HepG2 (cell line): ENCODE measurements around the gene RGSL1. TPM values are rescaled to one million over a fixed set of nuclear protein-coding genes. Genes with fewer than 3 reads are reported as not detected.

Experiments
- ARID5B ChIP-seq: IDR thresholded peaks from 2 replicates; pipeline ENCODE4 v1.4.0; 2020; ENCODE audit warnings: mild to moderate bottlenecking, missing genetic modification reagents
- CEBPG ChIP-seq: IDR thresholded peaks from 2 replicates; pipeline ENCODE4 v1.6.1; 2016
- ELF1 ChIP-seq: sonication (generic); formaldehyde crosslinking; IDR thresholded peaks from 2 replicates; pipeline ENCODE4 v1.4.0; 2020; ENCODE audit warnings: missing genetic modification reagents
- FOXK2 ChIP-seq: fragments of 450-650 bp; IDR thresholded peaks from 2 replicates; pipeline ENCODE4 v1.6.1; 2016
- FOXM1 ChIP-seq: sonication (generic); formaldehyde crosslinking; IDR thresholded peaks from 2 replicates; pipeline ENCODE4 v1.5.0; 2020; ENCODE audit warnings: missing genetic modification reagents
- GATAD2A ChIP-seq: IDR thresholded peaks from 2 replicates; pipeline ENCODE4 v1.6.1; 2016
- HNF4G ChIP-seq, 2 experiments: sonication (generic) in 1 of 2; formaldehyde crosslinking in 1 of 2; IDR thresholded peaks; 2 replicates each; pipeline versions ENCODE4 v1.4.0 to v1.6.1; 2011 to 2020; ENCODE audit warnings: borderline replicate concordance in 2 of 2, low read depth in 2 of 2, mild to moderate bottlenecking in 2 of 2, low read length in 1 of 2, missing genetic modification reagents in 1 of 2, moderate library complexity in 1 of 2
- KLF11 ChIP-seq: IDR thresholded peaks from 2 replicates; pipeline ENCODE4 v1.6.1; 2016; ENCODE audit warnings: missing compliant biosample characterization
- KLF12 ChIP-seq: sonication (generic); formaldehyde crosslinking; IDR thresholded peaks from 2 replicates; pipeline ENCODE4 v1.4.0; 2020; ENCODE audit warnings: missing genetic modification reagents, borderline replicate concordance
- KLF9 ChIP-seq: IDR thresholded peaks from 2 replicates; pipeline ENCODE4 v1.6.1; 2016; ENCODE audit warnings: low read depth
- MAFF ChIP-seq: IDR thresholded peaks from 2 replicates; pipeline ENCODE4 v1.6.1; 2011; ENCODE audit warnings: low read depth, low read length, improper control_type of control experiment
- MEIS2 ChIP-seq: sonication (generic); formaldehyde crosslinking; IDR thresholded peaks from 2 replicates; pipeline ENCODE4 v1.9.0; 2021; ENCODE audit warnings: mild to moderate bottlenecking, missing genetic modification reagents
- NCOR1 ChIP-seq: fragments of 200-600 bp; sonication (generic); IDR thresholded peaks from 2 replicates; pipeline ENCODE4 v1.7.0; 2017; ENCODE audit warnings: antibody characterized with exemption, low read length, borderline replicate concordance
- NFIB ChIP-seq: sonication (generic); formaldehyde crosslinking; IDR thresholded peaks from 2 replicates; pipeline ENCODE4 v1.9.0; 2021; ENCODE audit warnings: missing genetic modification reagents, mild to moderate bottlenecking, borderline replicate concordance
- NFYC ChIP-seq: IDR thresholded peaks from 2 replicates; pipeline ENCODE4 v1.6.1; 2016; ENCODE audit warnings: missing genetic modification reagents, missing compliant biosample characterization
- NR2F1 ChIP-seq, 2 experiments: fragments of 450-650 bp in 1 of 2; formaldehyde crosslinking in 1 of 2; IDR thresholded peaks; 2 replicates each; pipeline versions ENCODE4 v1.5.0 to v1.6.1; 2016 to 2020; ENCODE audit warnings: mild to moderate bottlenecking in 1 of 2, missing compliant biosample characterization in 1 of 2, missing genetic modification reagents in 1 of 2, moderate library complexity in 1 of 2
- PREB ChIP-seq: sonication (generic); formaldehyde crosslinking; IDR thresholded peaks from 2 replicates; pipeline ENCODE4 v1.4.0; 2020; ENCODE audit warnings: missing genetic modification reagents
- SATB2 ChIP-seq: sonication (generic); formaldehyde crosslinking; IDR thresholded peaks from 2 replicates; pipeline ENCODE4 v1.5.0; 2020; ENCODE audit warnings: missing genetic modification reagents
- SOX5 ChIP-seq: IDR thresholded peaks from 2 replicates; pipeline ENCODE4 v1.6.1; 2016; ENCODE audit warnings: borderline replicate concordance
- SRSF4 ChIP-seq: fragments of 200-400 bp; formaldehyde crosslinking; IDR thresholded peaks from one replicate; pipeline ENCODE4 v1.6.1; 2018; ENCODE audit warnings: mild to moderate bottlenecking, low read depth, low read length, moderate library complexity; ENCODE audit not compliant: poor library complexity, severe bottlenecking
- ZNF160 ChIP-seq: sonication (generic); formaldehyde crosslinking; IDR thresholded peaks from 2 replicates; pipeline ENCODE4 v1.8.0; 2022; ENCODE audit warnings: mild to moderate bottlenecking, inconsistent platforms, missing genetic modification reagents
- ZNF296 ChIP-seq: sonication (generic); formaldehyde crosslinking; conservative IDR thresholded peaks from 2 replicates; pipeline ENCODE4 v1.5.0; 2020; ENCODE audit warnings: mild to moderate bottlenecking, missing genetic modification reagents
- ZNF343 ChIP-seq: sonication (generic); formaldehyde crosslinking; IDR thresholded peaks from 2 replicates; pipeline ENCODE4 v1.4.0; 2020; ENCODE audit warnings: mild to moderate bottlenecking, missing genetic modification reagents
- ZNF441 ChIP-seq: sonication (generic); formaldehyde crosslinking; IDR thresholded peaks from 2 replicates; pipeline ENCODE4 v1.7.0; 2021; ENCODE audit warnings: missing genetic modification reagents, borderline replicate concordance
- ZNF563 ChIP-seq: sonication (generic); formaldehyde crosslinking; IDR thresholded peaks from 2 replicates; pipeline ENCODE4 v1.8.0; 2022; ENCODE audit warnings: mild to moderate bottlenecking, moderate library complexity, missing genetic modification reagents
- ZNF678 ChIP-seq: sonication (generic); formaldehyde crosslinking; IDR thresholded peaks from 2 replicates; pipeline ENCODE4 v1.4.0; 2020; ENCODE audit warnings: mild to moderate bottlenecking, missing genetic modification reagents
- ZZZ3 ChIP-seq: sonication (generic); formaldehyde crosslinking; IDR thresholded peaks from 2 replicates; pipeline ENCODE4 v1.4.0; 2020; ENCODE audit warnings: missing genetic modification reagents, mild to moderate bottlenecking, borderline replicate concordance
- polyA plus RNA-seq, 8 experiments: library from polyadenylated mRNA; depleted of rRNA in 3 of 8; stranded (reverse) in 7 of 8; unstranded in 1 of 8; fragments of >200 nt; fragmentation: Illumina TruSeq in 4 of 8; extraction: Trizol in 4 of 8; gene quantifications; 2 replicates each; pipeline versions ENCODE4 v1.2.1 to v1.2.3, GENCODE V29; 2011 to 2016; ENCODE audit warnings: low read depth in 4 of 8, missing spikeins in 1 of 8, mixed read lengths in 1 of 8; ENCODE audit not compliant: insufficient read depth in 1 of 8
- total RNA-seq, 5 experiments: library from RNA; depleted of rRNA; stranded (reverse); fragments of >200 nt; fragmentation: Illumina TruSeq; extraction: Trizol; gene quantifications; 2 replicates each; pipeline ENCODE4 v1.2.3, GENCODE V29; 2016; ENCODE audit warnings: low read depth in 1 of 5

Gene RGSL1
- total and polyA plus RNA-seq, 2 of the 13 experiments (the other 11 are each of a cell fraction or from before 2014, with no cell fraction given) = not detected

- peak; percentile 87 for TF ChIP-seq ARID5B
- TF ChIP-seq NCOR1 = no peak
- no peak for TF ChIP-seq SRSF4
- TF ChIP-seq ZNF296 (CRISPR knock-in tag) = no peak
- TF ChIP-seq NFIB (CRISPR knock-in tag) = no peak
- TF ChIP-seq ZNF343 (CRISPR knock-in tag) = no peak
- no peak for TF ChIP-seq ZNF563 (CRISPR knock-in tag)
- TF ChIP-seq SOX5 (CRISPR knock-in tag) = peak; percentile 30; the same call in 1 of the 2 replicates
- TF ChIP-seq CEBPG (CRISPR knock-in tag) = 0 out of 2 replicates have a peak, but pooled peaks have one; percentile 21
- TF ChIP-seq ZZZ3 = no peak
- TF ChIP-seq ELF1 (CRISPR knock-in tag) = no peak
- no peak for TF ChIP-seq MAFF
- TF ChIP-seq NFYC (CRISPR knock-in tag) = no peak
- no peak for TF ChIP-seq MEIS2 (CRISPR knock-in tag)
- TF ChIP-seq KLF11 (CRISPR knock-in tag) = no peak
- no peak for TF ChIP-seq FOXM1
- no peak for TF ChIP-seq KLF9 (CRISPR knock-in tag)
- TF ChIP-seq PREB (CRISPR knock-in tag) = no peak
- TF ChIP-seq NR2F1 (CRISPR knock-in tag; IDR thresholded peaks at IDR 0.05) = peak; percentile 46 to 81; a peak in 3 of 4 replicates
- no peak for TF ChIP-seq ZNF160 (CRISPR knock-in tag)
- TF ChIP-seq ZNF441 (CRISPR knock-in tag) = no peak
- TF ChIP-seq ZNF678 (CRISPR knock-in tag) = no peak
- TF ChIP-seq KLF12 = no peak
- peak; percentile 65 for TF ChIP-seq GATAD2A (CRISPR knock-in tag)
- TF ChIP-seq FOXK2 = no peak
- no peak for TF ChIP-seq SATB2
- peak; percentile 34; the same call in 1 of the 2 replicates for TF ChIP-seq HNF4G (IDR thresholded peaks at IDR 0.05; ENCODE audit: borderline replicate concordance, low read depth, low read length)
- no peak; the same call in 1 of the 2 replicates for TF ChIP-seq HNF4G (CRISPR knock-in tag; IDR thresholded peaks at IDR 0.05; ENCODE audit: borderline replicate concordance, low read depth)
Measured at GRCh38 chr1:182457844-182458243, 7.9 kb downstream of the RGSL1 start (continued).
